ENCODE measurements around the gene LEKR1.

Gene LEKR1

DNA sequence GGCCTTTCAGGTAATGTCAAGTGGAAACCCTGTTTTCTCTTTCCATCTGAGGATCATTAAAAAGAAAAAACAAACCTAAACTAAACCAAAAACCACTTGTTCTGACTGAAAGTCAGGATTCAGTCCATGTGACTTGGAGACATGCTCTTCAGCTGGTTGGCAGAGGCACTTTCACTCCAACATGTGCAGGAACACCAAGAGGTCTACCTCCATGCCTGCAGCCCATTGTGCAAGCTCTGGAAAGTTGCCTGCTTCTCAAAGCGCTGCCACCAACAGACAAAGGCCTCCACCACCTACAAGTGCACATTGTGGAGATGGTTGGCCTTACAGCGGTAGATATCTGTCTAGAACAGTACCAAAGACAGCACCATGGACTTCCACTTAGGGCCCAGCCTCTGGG is 161.8 kb downstream of the LEKR1 start:
- no peak for DNase-seq

DNA sequence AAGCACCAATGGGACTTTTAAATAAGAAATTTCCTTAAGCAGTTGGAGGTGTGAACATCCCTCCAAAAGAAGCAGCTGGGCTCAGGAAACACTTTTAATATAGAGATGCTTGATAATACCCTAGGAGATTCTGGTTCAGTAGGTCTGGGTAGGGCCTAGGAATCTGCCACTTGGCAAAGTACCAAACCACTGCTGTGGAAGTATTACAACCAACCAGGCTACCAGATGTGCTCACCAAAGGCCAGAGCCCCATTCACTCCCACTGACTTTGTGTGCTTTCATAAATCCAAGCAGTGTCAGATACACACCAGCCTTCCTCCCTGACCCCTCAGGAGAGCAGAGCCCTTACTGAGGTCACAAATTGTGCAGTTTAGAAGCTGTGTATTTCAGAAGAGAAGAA is 171.2 kb downstream of the LEKR1 start:
- DNase-seq = no peak

DNA sequence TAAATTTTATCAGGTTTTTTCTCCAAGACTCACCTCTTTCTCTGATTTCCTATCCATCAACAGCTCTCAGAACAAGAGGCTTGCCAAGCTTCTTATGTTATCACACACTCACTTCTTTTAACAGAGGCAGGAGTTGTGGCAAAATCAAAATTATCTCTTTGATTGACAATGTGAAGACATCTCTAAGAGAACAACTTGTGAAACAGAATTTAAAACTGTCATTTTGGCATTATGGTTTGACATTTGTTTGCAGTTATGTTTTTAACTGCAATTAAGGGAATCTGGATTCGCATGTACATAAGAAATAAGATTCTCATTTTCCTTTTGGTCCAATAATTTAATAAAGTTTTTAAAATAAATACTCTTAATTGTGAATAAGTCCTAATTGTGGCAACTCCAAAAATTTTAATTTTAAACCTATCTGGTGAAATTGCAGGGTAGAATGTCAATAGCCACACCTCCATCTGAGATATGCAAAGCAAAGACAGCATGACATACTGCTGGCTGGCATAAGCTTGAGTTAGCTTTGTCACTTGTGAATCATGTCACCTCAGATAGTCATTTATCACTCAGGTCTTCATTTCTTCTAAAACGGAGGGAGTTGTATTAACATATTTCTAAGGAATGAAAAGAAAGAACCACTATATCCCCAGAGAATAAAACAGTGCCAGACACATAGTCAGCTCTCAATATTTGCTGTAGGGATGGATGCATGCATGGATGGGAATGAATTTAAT is 175.2 kb downstream of the LEKR1 start:
- no peak for DNase-seq

DNA sequence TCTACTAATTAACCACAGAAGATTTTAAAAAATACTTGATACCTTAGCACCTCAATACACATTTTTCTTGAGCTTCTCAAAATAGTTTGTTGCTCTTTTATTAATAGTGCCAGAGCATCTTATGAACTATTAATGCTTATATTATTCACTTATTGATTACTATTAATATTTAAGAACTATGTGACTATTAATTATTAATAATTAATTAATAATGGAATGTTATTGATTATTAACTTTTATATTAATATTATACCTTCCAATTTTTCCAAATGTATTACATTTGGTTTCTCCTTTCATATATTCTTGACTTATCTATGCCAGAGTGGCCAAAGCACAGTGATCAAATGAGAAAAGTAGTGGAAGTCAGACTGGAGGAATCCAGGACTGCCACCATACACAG is 195.5 kb downstream of the LEKR1 start:
- DNase-seq = no peak

DNA sequence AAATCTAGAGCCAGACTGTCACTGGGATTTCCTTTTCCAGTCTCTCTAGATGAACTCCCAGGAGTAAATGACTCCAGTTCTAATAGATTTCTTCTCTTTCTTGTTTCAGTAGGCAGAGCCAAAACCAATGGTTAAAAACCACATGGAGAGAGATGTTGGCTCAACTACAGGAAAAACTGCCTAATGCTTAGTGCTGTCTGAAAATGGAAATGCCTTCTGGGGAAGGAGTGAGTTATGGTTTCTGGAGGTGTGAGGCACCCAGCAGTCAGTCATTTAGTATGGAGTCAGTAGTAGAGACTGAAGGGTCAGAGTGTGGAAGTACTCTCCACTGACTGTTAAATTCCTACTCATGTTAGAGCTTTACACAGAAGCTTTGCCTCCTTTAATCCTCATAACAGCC is 197.1 kb downstream of the LEKR1 start:
- DNase-seq = no peak

DNA sequence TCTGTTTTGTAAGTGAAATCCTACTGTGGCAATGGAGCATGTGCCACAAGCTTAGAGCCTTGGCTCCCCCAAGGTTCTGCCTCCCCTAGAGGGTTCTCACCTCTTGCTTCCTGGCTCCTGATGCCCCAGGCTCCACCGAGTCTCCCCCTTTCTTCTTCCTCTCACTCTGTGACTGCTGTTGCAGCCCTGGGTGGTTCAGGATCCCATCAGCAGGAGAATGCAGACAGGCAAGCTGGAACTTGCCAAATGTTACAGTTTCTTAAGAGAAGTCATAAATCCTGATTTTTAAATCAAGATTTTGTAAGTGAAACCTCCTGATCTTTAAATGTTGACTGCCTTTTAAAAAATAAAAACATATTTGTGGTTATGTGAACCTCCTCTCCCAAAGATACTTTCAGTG is 199.9 kb downstream of the LEKR1 start:
- no peak for DNase-seq

DNA sequence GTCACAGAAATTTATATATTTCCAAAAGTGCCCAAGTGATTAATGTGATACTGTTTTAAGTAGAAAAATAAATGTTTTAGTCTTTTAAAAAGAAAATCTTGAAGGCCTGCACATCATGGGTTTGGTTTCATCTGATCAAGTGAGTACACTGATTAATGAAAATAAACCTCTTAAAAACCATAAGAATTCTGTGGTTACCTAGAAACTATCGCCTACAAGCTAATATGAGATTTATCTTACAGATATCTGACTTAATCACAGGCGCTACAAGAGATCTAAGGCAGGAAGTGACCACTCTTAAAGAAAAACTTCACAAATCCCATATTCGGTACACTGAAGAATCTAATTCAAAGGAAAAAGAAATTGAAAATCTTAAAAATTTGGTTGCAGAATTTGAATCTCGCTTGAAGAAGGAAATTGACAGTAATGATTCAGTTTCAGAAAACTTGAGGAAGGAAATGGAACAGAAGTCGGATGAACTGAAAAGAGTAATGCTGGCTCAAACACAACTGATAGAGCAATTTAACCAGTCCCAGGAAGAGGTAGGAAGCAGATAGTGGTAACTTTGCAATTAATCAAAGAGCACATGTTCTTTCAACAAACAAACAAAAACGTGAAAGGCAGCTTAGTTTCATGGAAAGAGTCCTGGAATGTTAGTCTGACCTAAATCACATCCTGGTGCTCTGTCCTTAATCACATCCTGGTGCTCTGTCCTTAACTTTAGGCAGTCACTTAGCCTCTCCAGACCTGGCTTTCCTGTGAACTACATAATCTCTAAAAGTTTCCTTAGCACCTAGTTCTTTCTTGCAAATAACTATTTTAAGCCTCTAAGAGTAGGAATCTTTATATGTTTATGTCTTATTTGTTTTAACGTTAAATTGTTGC is 201.9 kb downstream of the LEKR1 start:
- DNase-seq = no peak

DNA sequence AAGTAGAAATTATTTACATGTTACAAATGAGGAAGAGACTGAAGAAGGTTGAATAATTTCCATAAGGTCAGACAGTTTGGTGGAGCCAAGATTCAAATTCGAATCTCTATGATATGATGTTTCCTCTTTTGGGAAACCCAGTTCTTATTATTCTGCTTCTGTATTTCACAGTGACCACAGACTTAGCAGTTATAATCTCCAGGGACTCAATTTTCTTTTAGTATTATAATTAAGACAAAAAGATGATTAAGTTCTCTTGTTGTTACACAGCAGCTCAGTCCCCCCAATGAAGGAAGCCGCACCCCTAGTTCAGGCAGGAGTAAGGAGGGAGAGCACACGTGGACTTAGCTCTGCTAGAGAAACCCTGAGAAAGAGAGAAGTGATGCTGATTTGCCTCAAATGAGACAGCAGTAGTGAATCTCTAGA is 203.2 kb downstream of the LEKR1 start:
- DNase-seq = no peak

DNA sequence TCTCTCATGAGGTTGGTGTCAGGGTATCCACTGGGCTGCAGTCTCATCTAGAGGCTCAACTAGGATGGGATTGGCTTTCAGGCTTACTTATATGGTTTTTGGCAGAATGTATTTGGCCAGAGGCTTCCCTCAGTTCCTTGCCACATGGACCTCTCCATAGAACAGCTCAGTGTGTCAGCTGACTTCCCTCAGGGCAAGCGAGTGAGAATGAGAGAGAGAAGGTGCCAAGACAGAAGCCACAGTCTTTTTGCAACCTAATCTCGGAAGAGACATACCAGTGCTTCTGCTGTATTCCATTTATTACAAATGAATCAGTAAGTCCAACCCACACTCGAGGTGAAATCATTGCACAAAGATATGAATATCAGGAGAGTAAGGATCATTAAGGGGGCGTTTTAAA is 204.6 kb downstream of the LEKR1 start:
- DNase-seq = no peak

DNA sequence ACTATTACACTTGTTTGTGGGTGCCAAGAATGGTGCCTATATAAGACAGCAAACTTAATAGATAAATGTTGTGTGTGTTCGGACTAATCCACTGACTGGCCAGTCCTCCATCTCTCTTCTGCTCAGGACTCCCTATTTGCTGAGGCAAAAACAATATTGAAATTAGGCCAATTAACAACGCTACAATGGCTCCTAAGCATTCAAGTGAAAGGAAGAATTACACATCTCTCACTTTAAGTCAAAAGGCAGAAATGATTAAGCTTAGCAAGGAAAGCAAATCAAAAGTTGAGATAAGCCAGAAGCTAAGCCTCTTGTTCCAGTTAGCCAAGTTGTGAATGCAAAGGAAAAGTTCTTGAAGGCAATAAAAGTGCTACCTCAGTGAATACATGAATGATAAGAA is 206.8 kb downstream of the LEKR1 start:
- DNase-seq = no peak

DNA sequence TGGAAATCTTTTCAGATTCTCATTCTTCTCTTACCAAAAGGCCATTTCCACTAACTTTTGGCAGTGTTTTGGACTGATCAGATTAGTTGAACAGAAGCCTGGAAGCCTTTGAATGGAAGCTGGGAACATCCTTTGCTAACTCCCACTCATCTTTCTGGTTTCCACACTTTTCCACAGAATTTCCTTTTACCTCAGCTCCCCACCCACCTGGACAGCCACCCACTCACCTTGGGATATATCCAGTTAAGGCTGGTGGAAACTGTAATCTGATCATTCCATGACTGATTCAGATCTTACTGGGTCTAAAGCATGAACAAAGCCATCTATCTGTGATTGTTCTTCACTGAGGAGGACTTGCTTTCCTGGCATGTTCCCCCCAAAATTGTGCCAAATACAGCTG is 214.3 kb downstream of the LEKR1 start:
- DNase-seq = no peak

DNA sequence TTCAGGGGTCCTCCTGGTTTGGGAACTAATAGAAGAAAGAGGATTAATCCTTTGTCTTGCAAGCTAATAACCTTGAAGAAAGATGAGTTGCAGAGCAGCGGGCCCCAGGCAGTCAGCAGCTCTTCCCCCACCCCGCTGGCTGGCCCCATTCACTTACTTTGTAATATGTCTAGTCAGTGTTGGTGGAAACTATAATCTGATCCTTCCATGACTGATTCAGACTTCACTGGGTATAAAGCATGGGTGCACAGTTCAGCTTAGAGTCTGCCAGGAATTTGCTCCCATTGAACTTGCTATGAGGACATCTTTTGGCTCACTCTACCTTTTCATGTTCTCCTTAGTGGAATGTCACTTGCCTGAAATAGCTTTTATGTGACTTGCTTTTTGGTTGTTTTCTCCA is 216.1 kb downstream of the LEKR1 start:
- DNase-seq = no peak

DNA sequence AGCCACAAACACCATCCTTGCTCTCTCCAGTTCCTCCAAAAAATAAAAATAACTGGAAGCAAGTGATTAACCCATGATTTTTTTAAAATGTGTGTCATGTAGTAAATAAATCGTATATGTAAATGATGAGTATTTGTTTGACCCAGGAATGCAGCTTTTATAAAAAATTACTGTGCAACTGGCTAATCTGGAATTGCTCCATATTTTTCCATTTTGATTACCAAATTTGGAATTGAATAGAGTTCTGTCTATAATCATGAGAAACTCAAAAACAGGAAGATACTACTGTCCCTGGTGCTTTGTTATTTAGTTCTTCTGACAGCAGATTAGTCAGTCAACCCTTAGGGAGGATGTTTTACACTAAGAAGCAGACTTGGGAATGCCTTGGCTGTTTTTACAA is 217.6 kb downstream of the LEKR1 start:
- no peak for DNase-seq

DNA sequence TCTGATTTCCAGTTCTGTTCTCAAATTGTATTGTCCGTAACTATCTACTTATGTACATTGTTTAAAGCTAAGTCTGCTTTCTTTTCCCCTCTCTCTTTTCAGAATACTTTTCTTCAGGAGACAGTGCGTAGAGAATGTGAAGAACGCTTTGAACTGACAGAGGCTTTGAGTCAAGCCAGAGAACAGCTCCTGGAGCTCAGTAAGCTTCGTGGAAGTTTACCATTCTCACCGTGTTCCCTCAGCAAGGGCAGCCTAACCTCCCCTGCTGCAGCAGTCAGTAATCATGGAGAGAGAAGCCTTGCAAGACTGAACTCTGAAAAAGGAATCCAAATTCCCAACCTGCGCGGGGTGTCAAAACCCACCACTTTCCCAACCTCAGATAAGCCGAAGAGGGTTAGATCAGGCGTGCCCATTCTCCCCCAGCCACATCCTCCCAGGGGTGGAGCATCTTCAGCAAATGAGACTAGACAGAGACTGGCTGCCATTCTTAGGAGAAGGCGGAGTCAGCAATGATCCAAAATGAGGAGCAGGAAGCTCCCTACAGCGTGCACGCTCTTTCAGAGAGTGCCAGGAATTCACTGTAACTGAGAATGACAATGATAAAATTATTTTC is 219.2 kb downstream of the LEKR1 start:
- DNase-seq = no peak

DNA sequence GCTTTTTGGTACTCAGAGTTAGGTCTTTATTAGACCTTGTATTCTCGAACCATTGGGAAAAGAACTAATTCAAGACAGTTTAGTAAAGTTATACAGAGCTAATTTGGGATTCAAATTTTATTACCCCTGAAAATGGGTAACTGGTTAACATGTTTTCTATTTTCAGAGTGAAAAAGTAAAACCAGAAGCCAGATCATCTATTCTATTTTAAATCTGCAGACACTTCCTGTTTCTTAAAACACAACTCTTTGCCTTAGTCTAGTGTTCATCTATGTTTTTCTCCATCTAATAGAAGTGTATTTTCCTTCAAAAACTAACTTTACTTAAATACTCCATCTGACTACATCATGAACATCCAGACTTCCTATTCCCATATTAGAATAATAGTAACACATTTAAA is 220.4 kb downstream of the LEKR1 start:
- DNase-seq = no peak

DNA sequence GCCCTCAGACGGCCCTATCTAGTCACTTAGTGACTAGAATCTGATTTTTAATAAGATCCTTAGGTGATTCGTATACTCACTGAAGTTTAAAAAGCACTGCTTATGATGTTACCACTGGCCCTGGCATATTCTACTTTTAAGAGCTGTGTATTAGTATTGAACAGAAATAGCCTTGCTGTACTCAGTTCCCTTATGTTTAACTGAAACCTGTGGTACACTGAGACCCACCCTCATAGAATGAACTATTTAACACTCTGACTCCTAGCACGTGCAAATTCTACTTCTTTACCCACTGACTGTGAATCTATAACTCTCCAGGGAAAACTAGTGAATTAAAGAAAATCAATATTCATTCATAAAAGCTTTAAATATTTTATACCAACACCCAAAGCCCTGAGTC is 224.9 kb downstream of the LEKR1 start:
- DNase-seq = no peak

DNA sequence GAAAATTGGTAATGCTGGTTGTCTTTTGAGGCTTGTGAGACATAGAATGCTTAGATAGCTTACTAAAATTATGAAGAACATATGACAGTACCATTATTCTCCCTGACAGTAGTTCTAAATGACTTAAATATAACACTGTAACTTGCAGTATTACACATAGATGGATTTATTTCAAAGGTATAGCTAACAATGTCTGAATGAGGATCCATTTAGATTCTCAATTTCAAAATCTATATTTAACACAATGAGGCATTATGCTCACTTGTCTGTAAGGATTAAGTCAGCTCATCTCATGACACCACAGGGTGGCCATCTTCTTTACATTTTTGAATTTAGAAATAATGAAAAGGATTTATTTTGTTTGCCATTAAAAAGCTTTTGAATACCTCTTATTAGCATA is 225.4 kb downstream of the LEKR1 start:
- no peak for DNase-seq

DNA sequence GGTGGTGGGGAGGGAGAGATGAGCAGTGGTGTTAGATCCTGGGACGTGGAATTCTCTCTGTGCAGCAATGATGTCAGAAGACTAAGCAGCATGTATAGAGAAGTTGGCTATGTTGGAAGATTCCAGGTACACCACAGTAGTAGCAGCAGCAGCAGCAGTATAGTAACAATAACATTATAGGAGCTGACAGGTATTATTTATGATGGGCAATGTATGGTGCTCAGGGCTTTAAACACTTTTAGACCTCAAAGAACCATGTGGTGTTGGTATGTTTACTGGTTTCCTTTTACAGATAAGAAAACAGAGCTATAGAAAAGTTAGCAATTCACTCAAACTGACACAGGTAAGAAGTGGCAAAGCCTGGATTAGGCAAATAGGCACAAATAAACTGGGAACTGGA is 229.9 kb downstream of the LEKR1 start:
- DNase-seq = no peak

DNA sequence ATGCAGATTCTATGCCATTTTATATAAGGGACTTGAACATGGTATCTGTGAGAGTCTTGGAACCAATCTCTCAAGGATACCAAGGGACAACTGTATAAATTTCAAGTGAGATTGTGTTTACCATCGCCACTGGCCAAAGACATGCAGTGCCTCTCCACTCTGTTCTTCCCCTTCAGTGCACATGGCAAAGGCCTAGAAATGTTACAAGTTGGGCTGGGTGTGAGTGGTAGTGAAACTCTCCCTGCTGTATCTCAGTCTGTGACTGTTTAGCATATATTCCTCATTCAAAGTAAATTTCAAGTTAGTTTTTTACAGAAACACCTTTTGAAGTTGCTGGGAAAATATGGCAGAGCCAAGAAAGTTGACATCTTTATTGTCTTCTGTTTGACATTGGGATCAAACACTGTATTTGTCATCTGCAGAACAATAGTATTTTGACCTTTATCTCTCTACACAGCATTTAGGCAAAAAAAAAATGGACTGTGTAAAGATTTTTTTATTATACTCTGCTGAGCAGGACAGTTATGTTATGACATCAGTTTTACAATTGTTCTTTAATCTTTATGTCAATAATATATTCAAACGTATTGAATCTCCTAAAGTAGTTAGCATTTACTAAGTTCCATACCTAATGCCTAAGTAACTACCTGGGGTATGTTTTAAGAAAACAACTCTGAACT is 232.4 kb downstream of the LEKR1 start:
- no peak for DNase-seq

DNA sequence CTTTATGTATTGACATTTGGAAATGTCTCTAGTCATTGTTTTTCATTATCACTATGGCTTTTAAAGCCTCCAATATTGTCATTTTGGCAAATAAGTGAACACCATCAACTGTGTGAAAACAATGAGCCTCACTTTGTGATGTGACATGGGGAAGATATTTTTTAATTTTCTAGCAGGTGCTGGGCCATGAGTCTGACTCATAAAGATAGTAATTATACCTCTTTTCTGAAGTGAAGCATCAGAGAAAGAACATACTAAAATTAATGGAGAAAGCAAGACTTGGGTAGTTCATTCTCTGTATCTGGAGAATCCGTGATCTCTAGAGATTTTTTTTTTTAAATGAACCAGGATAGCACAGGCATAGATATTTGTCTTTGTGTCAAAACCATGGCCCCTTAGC is 233.0 kb downstream of the LEKR1 start:
- no peak for DNase-seq

DNA sequence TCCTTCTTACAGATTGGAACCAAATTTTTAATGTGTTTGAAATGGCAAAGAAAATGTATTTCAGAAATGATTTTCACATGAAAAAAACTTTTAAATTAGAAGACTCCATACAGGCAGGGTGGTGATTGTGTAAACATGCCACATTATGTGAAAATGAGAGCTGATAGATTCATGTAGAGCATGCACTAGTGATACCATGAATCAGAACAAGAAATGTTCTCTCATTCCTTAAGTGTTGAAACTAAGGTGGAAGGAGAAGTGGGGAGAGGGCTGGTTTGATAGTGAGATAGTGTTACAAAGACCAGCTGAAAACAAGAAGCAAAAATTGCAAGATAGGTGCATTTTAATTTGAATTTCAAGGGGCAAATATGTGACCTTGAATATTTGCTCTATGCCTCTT is 233.5 kb downstream of the LEKR1 start:
- DNase-seq = no peak

DNA sequence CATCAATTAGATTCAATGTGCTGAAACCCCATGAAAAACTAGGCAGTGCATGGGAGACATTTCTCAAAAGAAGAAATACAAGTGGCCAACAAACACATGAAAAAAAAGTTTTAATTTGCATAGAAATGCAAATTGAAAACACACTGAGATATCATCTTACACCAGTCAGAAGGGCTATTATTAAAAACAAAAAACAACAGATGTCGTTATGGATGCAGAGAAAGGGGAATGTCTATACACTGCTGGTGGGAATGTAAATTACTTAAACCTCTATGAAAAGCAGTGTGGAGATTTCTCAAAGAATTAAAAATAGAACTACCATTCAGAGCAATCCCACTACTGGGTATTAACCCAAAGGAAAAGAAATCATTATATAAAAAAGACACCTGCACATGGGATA is 235.1 kb downstream of the LEKR1 start:
- no peak for DNase-seq

DNA sequence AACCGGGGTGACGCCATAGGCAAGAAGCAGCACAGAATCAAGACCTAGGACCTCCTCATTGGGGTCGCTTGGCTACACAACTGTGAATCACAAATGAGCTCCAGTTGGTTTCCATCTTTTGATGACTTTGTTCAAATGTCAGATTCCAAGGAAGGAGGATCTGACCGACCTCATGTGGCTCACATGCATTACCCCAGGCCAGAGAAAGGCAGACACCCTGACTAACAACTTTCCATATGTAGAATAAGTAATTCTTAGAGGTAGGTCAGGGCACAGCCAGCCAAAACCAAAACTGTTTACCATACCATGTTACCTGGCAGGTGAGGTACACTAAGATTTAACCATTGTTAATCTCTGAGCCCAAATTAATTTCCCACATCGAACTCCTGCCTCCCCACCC is 237.3 kb downstream of the LEKR1 start:
- no peak for DNase-seq

DNA sequence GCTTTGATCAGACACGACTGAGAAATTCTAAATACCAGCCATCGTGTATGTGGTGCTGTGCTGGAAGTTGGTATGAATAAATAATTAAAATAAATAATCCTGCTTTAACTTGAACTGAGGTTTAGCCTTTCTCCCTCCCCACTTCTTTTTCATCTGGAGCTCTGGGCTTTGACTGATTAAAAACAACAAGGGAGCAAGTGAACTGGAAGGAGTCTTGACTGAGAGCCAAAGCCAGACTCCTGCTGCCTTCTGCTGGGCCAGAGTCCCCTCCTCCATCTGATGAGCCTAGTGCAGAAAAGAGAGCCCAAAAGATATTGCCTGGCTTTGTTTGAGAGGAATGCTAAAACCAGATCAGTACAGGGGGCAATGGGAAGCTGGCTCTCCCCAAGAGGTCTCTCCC is 237.8 kb downstream of the LEKR1 start:
- no peak for DNase-seq
